CD1c-positive myeloid dendritic cell (primary cell): ENCODE measurements around the gene U2AF1L4.

Experiments
- DNase-seq: peaks from one replicate; pipeline ENCODE4 v3.0.0-alpha.2; 2016; ENCODE audit errors: extremely low spot score

U2AF1L4 gene

GRCh38 chr19:35740423-35741202 lies 4.6 kb downstream of the U2AF1L4 start:
- peak; percentile 98 for DNase-seq

- no peak for DNase-seq
These were observed 5.2 kb downstream of the U2AF1L4 start for GRCh38 chr19:35740108-35740422.

GRCh38 chr19:35739275-35740107 lies 5.7 kb downstream of the U2AF1L4 start:
- no peak for DNase-seq

- DNase-seq = no peak
These were observed 6.4 kb downstream of the U2AF1L4 start for GRCh38 chr19:35738887-35739229.

GRCh38 chr19:35738021-35738886 lies 7.0 kb downstream of the U2AF1L4 start:
- no peak for DNase-seq

GRCh38 chr19:35736913-35737886 lies 8.0 kb downstream of the U2AF1L4 start:
- DNase-seq = no peak

GRCh38 chr19:35734889-35735288 lies 10.3 kb downstream of the U2AF1L4 start:
- no peak for DNase-seq

- no peak for DNase-seq
These were observed 10.9 kb downstream of the U2AF1L4 start for GRCh38 chr19:35734273-35734672.

GRCh38 chr19:35733180-35734125 lies 11.8 kb downstream of the U2AF1L4 start:
- DNase-seq = no peak

- DNase-seq = no peak
These were observed 12.6 kb downstream of the U2AF1L4 start for GRCh38 chr19:35732540-35733179.

GRCh38 chr19:35731779-35732405 lies 13.3 kb downstream of the U2AF1L4 start:
- DNase-seq = no peak

- no peak for DNase-seq
These were observed 13.9 kb downstream of the U2AF1L4 start for GRCh38 chr19:35731353-35731752.

GRCh38 chr19:35730326-35730725 lies 14.9 kb downstream of the U2AF1L4 start:
- DNase-seq = no peak

- no peak for DNase-seq
These were observed 15.5 kb downstream of the U2AF1L4 start for GRCh38 chr19:35729763-35730162.

GRCh38 chr19:35729021-35729420 lies 16.2 kb downstream of the U2AF1L4 start:
- no peak for DNase-seq

- DNase-seq = no peak
These were observed 17.1 kb downstream of the U2AF1L4 start for GRCh38 chr19:35727956-35728706.

GRCh38 chr19:35727053-35727955 lies 17.9 kb downstream of the U2AF1L4 start:
- DNase-seq = no peak
